Activated naive CD4-positive, alpha-beta T cell (primary cell): ENCODE data around the gene HIPK3.

ENCODE experiments used
- DNase-seq, 4 experiments: peaks; one replicate each; lab custom pipeline; 2025; lab: John Stamatoyannopoulos, UW

The HIPK3 gene

DNA sequence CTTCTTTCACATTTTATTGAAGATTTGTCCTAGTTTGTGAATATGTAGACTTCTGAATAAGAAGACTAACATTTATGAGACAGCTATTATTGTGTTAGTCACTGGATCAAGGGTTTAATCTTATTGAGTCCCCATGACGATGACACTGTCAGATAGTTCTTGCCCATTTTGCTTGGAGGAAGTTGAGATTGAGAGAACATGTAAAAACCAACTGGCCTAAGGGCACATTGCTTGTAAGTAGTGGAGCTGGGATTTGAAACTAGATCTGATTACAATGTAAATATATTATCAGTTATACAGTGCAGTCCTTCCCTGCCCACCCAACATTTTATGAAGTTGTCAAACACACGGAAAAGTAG lies 134.7 kb downstream of the HIPK3 start:
- DNase-seq = no peak

GRCh38 chr11:33394431-33395109 lies 137.4 kb downstream of the HIPK3 start:
- DNase-seq = no peak

DNA sequence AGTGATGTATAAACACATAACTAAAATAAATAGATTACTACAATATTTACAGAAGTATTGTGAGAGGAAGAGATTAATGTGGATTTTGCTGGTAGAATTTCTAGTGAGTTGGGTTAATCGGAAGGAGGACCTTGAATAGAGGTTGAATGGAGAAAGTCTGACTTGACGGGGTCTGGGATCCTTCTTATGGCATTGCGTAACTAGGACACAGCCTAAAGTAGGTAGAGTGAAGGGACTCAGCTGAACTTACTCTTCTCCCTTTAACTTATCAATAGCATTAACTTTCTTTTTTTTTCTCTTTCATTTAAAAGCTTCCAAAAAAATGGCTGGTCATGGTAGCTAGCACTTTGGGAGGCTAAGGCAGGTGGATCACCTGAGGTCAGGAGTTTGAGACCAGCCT lies 139.2 kb downstream of the HIPK3 start:
- DNase-seq = no peak

DNA sequence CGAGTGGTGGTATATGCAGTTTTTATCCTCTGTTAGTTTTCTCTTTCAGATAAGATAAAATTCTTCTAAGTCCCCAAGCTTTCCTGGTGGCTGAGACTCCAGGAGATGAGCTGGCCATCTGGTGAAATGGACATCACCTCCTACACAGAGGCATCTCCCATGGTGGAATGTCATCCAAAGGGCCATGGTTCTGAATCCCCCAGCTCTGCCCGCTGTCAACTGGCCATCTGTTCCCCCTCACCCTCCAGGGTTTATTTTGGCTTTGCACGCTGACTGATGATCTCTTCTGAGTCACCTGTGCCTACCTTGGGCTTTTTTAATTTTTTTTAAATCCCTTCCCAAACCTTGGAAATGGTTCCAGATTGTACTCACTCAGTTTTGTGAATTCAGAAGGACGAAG lies 142.2 kb downstream of the HIPK3 start:
- DNase-seq = no peak

GRCh38 chr11:33402066-33402465 lies 144.9 kb downstream of the HIPK3 start:
- DNase-seq = no peak

DNA sequence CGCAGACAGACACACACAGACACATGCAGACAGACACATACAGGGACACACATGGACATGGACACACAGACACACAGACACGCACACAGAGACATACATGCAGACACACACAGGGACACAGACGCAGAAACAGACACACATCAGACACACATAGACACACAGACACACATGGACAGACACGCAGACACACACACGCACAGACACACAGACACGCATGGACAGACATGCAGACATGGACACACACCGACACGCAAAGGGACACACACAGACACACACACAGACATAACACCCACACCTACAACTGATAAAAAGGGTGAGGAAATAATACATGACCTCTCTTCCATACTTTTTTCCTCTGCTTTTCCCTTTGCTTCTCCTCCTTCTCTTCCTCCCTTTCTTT lies 146.2 kb downstream of the HIPK3 start:
- no peak for DNase-seq

DNA sequence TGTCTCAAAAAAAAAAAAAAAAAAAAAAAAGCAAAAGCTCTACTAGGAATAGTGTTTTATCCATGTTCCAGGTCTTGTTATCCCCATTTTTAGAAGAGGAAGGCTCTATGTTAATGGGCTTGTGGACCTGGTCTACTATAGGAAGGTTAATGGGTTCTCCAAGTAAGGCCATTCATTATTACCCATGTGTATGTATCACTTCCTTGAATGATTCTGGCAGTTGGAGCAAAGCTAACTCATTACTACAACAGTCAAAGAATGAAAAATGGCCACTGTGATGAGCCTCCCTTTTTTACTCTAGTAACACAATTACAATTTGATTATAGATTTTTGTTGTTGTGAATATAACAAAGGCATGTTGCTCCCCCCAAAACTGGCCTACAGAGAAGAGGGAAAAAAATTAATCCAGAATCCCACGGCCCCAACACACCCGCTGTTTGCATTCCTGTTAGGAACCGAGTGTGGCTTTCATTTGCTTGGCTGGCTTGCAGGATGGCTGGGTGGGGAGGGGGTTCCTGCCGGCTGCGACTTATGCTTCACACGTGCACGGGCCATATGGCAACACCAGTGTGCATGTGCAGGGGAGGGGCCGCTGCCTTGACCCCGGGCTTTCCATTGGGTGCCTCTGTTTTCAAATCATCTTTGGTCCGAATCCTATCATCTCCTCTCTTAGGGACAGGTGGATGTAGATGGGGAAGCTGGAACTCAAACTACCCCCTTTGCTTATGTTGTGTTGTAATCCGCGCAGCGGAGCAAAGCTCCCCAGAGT lies 148.8 kb downstream of the HIPK3 start:
- DNase-seq = no peak
